Neural crest cell (in vitro differentiated cells): ENCODE data around the gene GPR35. TPM values are rescaled to one million over a fixed set of nuclear protein-coding genes. Genes with fewer than 3 reads are reported as not detected.

Experiments used
- total RNA-seq: library from RNA; stranded (reverse); gene quantifications from 2 replicates; pipeline ENCODE4 v1.2.1, GENCODE V29; 2021

The GPR35 gene
- total RNA-seq, 1 donor from 2014 or later: 1.7 TPM

Other genes starting within 250 kb of the GPR35 start
- gene GPC1, start 189.8 kb upstream of the GPR35 start, total RNA-seq: 88.6 and 89.9 TPM in 2 replicates
- 13.0 and 15.9 TPM in 2 replicates for gene ANKMY1, start 67.5 kb upstream of the GPR35 start, total RNA-seq
- gene DUSP28, start 65.1 kb upstream of the GPR35 start, total RNA-seq: 5.0 and 6.1 TPM in 2 replicates
- 36.1 and 37.1 TPM in 2 replicates for gene RNPEPL1, start 57.0 kb upstream of the GPR35 start, total RNA-seq
- gene CAPN10, start 38.7 kb upstream of the GPR35 start, total RNA-seq: 57.7 and 62.7 TPM in 2 replicates
- not detected in 2 replicates for gene AQP12B, start 57.4 kb downstream of the GPR35 start, total RNA-seq
- not detected in 2 replicates for gene AQP12A, start 66.4 kb downstream of the GPR35 start, total RNA-seq
- gene KIF1A, start 194.7 kb downstream of the GPR35 start, total RNA-seq: 90.9 and 91.3 TPM in 2 replicates
- not detected in 2 replicates for gene AGXT, start 243.3 kb downstream of the GPR35 start, total RNA-seq